Skin epidermis (tissue), 12 donors: ENCODE data around the gene POU2F2.

Source experiments
- H3K27ac ChIP-seq, 21 experiments: fragments of 200-600 bp; sonication (generic) in 11 of 21; one replicate each; pipeline ENCODE4 v1.5.0; 2020; ENCODE audit warnings: mild to moderate bottlenecking in 3 of 21, inconsistent platforms in 2 of 21, moderate library complexity in 2 of 21
- H3K4me3 ChIP-seq, 7 experiments: fragments of 200-600 bp; sonication (generic) in 2 of 7; one replicate each; pipeline ENCODE4 v1.5.0; 2020; ENCODE audit warnings: inconsistent platforms in 2 of 7, mild to moderate bottlenecking in 2 of 7, moderate library complexity in 1 of 7

POU2F2 gene

GRCh38 chr19:42089191-42089750 lies 43.0 kb downstream of the POU2F2 start:
- Histone ChIP-seq H3K4me3 (no peak overlapping the region), H3K27ac (peak overlapping the region in 11 of 21 experiments; percentile 24 to 81 (median 61))

DNA sequence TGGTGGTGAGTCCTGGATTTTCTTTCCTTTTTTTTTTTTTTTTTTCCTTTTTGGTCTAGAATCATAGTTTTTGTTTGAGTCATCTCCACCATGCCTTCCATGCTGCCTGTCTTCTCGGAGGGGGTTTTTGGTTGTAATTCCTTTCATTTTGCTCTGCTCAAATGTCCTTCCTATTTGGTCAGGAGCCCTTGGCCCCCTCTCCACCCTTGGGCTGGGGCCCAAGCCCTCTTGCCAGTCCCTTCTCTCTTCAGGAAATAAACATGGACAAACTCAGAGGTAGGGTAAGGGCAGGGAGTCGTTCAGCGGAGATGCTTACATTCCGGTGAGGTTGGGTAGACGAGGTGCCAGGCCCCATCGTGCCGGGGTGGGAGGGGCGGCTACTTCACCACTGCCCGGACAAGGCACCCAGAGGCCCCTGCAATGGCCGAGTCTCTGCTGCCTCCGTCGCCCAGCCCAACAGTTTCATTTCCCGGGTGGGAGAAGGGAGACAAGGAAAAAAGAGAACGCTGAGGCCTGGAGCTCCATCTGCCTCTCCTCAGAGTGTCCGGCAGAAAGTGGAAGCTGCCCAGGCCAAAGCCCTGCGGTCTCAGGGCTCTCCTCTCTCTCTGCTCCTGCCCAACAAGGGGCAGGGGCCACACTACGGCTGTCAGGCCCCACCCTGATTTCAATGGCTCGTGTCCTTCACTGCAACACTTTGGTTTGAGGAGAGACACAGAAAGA lies 43.6 kb downstream of the POU2F2 start:
- Histone ChIP-seq H3K27ac (peak overlapping the region in 14 of 21 experiments; percentile 18 to 81 (median 58)), H3K4me3 (no peak overlapping the region)

DNA sequence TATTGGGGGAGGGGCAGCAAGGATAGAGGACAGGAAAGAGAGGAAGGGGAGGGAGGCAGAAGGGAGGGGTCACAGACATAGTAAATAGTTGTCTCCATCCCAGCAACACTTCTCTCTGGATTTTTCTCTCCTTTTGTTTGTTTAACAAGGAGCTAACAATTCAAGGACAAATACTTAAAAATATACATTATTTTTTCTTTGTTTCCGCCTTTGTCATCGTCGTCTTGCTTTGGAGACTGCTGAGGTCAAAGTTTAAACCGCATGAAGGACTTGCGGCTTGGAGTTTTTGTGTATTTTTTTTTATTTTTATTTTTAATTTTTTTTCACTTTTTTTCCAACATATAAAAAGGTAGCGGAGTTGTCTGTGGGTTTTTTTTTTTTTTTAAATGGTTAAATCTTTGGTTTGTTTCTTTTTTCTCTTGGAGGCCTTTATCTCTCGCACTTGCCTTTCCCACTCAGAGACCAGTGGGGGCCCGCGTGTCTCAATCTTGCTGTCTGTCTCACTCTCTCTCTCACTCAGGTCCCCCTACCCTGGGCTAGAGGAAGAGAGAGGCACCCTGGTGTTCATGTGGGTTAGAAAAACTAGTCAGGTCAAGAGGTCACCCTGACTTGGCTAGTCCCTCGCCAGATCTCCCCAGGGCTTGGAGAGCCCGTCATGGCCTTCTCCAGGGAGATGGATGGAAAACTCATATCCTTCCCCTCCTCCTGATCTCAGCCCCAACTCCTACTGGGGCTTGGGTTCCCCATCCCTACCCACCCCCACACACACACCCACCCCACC lies 45.3 kb downstream of the POU2F2 start:
- no peak overlapping the region for H3K4me3 ChIP-seq
- no peak overlapping the region for H3K27ac ChIP-seq

DNA sequence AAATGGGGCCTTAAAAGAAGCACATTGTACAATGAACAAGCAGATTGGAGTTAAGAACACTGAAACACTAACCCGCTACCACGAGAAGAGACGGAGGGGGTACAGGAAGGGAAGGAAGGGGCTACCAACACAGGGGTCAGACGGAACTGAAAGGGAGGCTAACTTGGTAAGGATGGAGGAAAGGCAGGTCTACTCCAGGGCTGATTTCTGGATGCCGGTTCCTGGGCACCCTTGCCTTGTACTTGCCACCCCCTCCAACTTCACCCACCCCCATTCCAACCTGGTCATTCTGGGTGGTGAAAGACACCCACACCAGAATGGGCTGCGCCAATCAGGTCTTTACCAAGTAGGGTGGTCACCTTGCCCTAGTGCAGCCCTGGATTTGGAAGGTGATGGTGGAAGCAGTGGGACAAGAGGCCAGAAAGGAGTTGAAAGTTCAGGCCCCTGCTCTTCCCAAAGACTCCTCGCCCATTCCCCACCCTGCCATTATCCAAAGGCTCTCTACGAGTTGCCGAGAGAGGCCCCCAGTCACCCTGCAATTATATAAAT lies 46.0 kb downstream of the POU2F2 start:
- Histone ChIP-seq H3K27ac (peak overlapping the region in 1 of 21 experiments; percentile 10), H3K4me3 (no peak overlapping the region)

DNA sequence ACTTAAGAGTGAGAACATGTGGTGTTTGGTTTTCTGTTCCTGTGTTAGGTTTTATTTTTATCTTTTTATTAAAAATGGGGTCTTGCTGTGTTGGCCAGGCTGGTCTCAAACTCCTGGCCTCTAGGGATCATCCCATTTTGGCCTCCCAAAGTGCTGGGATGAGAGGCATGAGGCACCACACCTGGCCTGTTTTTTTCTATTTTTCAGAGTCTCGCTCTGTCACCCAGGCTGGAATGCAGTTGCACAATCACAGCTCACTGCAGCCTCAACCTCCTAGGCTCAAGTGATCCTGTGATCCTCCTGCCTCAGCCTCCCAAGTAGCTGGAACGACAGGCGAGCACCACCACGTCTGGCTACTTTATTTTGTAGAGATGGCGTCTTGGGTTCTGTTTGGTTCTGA lies 48.7 kb downstream of the POU2F2 start:
- no peak overlapping the region for H3K4me3 ChIP-seq
- H3K27ac ChIP-seq: no peak overlapping the region

- no peak overlapping the region for H3K27ac ChIP-seq
- no peak overlapping the region for H3K4me3 ChIP-seq
Measured at GRCh38 chr19:42081584-42082203, 50.6 kb downstream of the POU2F2 start.

- Histone ChIP-seq H3K4me3 (no peak overlapping the region), H3K27ac (no peak overlapping the region)
Measured at GRCh38 chr19:42080764-42081375, 51.4 kb downstream of the POU2F2 start.

- Histone ChIP-seq H3K27ac (no peak overlapping the region), H3K4me3 (no peak overlapping the region)
Measured at GRCh38 chr19:42079886-42080763, 52.1 kb downstream of the POU2F2 start.

DNA sequence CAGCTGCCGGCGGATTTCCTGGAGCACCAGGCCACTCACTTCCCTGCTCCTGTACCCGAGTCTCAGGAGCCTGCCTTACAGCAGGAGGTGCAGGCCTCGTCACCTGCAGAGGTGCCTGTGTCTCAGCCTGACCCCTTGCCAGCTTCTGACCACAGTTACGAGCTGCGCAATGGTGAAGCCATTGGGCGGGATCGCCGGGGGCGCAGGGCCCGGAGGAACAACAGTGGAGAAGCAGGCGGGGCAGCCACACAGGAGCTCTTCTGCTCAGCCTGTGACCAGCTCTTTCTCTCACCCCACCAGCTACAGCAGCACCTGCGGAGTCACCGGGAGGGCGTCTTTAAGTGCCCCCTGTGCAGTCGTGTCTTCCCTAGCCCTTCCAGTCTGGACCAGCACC lies 53.0 kb downstream of the POU2F2 start:
- no peak overlapping the region for H3K27ac ChIP-seq
- H3K4me3 ChIP-seq: no peak overlapping the region

DNA sequence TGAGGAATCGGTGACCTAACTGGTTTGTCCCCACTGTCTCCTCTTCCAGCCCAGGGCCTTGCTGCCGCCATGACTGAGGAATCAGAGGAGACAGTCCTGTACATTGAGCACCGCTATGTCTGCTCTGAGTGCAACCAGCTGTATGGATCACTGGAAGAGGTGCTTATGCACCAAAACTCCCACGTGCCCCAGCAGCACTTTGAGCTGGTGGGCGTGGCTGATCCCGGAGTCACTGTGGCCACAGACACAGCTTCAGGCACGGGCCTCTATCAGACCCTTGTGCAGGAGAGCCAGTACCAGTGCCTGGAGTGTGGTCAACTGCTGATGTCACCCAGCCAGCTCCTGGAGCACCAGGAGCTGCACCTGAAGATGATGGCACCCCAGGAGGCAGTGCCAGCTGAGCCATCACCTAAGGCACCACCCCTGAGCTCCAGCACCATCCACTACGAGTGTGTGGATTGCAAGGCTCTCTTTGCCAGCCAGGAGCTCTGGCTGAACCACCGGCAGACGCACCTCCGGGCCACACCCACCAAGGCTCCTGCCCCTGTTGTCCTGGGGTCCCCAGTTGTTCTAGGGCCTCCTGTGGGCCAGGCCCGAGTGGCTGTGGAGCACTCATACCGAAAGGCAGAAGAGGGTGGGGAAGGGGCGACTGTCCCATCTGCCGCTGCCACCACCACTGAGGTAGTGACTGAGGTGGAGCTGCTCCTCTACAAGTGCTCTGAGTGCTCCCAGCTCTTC lies 53.5 kb downstream of the POU2F2 start:
- no peak overlapping the region for H3K27ac ChIP-seq
- no peak overlapping the region for H3K4me3 ChIP-seq

- Histone ChIP-seq H3K27ac (peak overlapping the region in 2 of 21 experiments; percentile 94 to 96), H3K4me3 (no peak overlapping the region)
Measured at GRCh38 chr19:42078058-42078457, 54.2 kb downstream of the POU2F2 start.

- Histone ChIP-seq H3K27ac (peak overlapping the region; percentile 52 to 99 (median 94)), H3K4me3 (peak overlapping the region; percentile 73 to 96 (median 92))
Measured at GRCh38 chr19:42076380-42076944, 55.8 kb downstream of the POU2F2 start.

DNA sequence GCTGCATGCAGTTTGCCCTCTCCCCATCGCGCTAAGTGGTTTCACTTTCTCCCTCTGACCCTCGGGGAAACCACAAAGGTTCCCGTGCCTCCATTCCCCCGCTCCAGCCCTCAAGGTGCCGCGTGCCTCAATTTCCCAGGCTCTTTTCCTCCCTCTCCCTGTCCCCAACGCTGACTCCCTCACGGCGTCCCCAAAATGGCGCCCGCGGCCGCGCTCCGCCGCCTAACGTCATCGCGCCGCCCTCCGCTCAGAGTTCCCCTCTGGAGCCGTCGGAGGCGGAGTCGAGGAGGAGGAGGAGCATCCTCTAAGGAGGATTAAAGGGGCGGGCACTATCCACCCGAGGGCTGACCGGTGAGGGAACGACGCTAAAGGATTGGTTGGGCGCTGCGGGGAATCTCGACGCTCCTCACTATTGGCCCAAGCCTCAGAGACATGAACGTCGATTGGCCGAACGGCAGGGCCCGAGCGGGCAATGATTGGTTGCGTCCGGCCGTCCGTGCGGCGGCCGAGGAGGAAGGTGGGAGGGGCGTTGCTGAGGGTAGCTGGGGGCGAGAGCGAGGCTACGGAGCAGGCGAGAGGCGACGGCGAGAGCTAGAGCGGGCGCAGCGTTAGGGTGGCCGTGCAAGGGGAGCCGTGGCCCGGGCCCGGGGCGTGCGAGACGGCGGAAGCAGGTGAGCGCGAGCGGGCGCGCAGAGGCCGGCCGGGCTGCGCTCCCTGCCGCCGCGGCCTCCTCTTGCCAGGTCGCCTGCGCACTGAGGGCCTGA lies 56.4 kb downstream of the POU2F2 start, which contains the start of gene ZNF574:
TSS of gene ZNF574 (plus strand) at position 551 of the 764 bp plus-strand sequence. CDS start 2,441 bp downstream, outside the sequence.
- peak within 1 kb of the TSS; percentile 88 to 99 (median 96) for H3K27ac ChIP-seq
- peak within 1 kb of the TSS; percentile 73 to 96 (median 92) for H3K4me3 ChIP-seq

GRCh38 chr19:42075364-42075615 lies 57.0 kb downstream of the POU2F2 start:
- Histone ChIP-seq H3K27ac (peak overlapping the region; percentile 87 to 99 (median 95)), H3K4me3 (peak overlapping the region; percentile 45 to 96 (median 92))

DNA sequence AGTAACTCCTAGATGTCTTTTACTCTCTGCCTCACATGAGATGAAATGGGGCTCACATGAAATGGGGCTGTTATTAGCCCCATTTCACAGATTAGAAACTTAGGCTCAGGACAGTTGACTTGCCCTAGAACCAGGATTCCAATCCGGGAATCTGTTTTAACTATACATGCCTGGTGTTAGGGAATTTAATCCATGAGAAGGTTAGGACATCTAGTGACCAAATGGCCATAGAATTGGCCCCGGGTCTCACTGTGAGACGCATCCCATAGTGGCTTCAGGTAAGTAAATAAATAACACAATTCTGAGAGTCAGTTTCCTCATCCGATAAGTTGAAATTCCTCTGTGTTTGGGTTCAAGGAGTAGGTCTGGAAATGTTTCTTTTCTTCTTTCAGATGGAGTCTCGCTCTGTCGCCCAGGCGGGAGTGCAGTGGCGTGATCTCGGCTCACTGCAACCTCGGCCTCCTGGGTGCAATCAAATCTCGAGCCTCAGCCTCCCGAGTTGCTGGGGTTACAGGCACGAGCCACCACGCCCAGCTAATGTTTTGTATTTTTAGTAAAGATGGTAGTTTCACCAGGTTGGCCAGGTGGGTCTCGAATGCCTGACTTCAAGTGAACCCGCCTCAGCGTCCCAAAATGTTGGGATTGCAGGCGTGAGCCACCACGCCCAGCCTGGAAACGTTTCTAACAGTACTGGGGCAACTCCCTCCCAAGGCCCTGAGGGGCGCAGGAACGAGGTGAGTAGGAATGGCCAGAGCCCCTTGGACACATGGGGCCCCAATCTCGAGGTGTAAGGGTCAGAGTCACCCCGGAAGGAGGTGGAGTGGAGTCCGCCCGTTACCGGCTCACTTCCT lies 57.5 kb downstream of the POU2F2 start:
- peak overlapping the region; percentile 45 to 96 (median 92) for H3K4me3 ChIP-seq

GRCh38 chr19:42071247-42071646 lies 61.0 kb downstream of the POU2F2 start:
- Histone ChIP-seq H3K4me3 (no peak overlapping the region), H3K27ac (no peak overlapping the region)

More for the DNA sequence above, 57.5 kb downstream of the POU2F2 start:
- peak overlapping the region; percentile 87 to 99 (median 95) for H3K27ac ChIP-seq
